ENCODE measurements around the gene DBR1.

Gene DBR1

GRCh38 chr3:138118612-138119422 lies 55.9 kb downstream of the DBR1 start:
- FAIRE-seq = no peak

GRCh38 chr3:138114988-138115971 lies 59.4 kb downstream of the DBR1 start, which contains the start of gene DZIP1L:
TSS of gene DZIP1L (minus strand) at chr3:138115608. CDS start at chr3:138103971, 11,637 bp downstream.
- no peak for FAIRE-seq

- no peak for FAIRE-seq
Measured at GRCh38 chr3:138114431-138114918, 60.2 kb downstream of the DBR1 start.

GRCh38 chr3:138113326-138113725 lies 61.4 kb downstream of the DBR1 start:
- no peak for FAIRE-seq

- no peak for FAIRE-seq
Measured at GRCh38 chr3:138112362-138112761, 62.4 kb downstream of the DBR1 start.
